Chondrocyte (in vitro differentiated cells): ENCODE measurements around the gene ARHGAP29. TPM values are rescaled to one million over a fixed set of nuclear protein-coding genes. Genes with fewer than 3 reads are reported as not detected.

Source experiments
- DNase-seq: peaks from one replicate; pipeline ENCODE4 v3.0.0; 2021; ENCODE audit warnings: mixed read lengths, low spot score
- H3K27ac Mint-ChIP-seq: one replicate; pipeline ENCODE4 v1.8.0; 2021; ENCODE audit warnings: mild to moderate bottlenecking, moderate library complexity, mixed read lengths; ENCODE audit not compliant: unreplicated experiment
- H3K27me3 Mint-ChIP-seq: 2 replicates; pipeline ENCODE4 v1.8.0; 2021; ENCODE audit warnings: low read depth, mixed read lengths
- H3K36me3 Mint-ChIP-seq: 2 replicates; pipeline ENCODE4 v1.8.0; 2021; ENCODE audit warnings: low read depth, mixed read lengths
- H3K4me1 Mint-ChIP-seq: 2 replicates; pipeline ENCODE4 v1.8.0; 2021; ENCODE audit warnings: low read depth, mild to moderate bottlenecking, mixed read lengths
- H3K4me3 Mint-ChIP-seq: one replicate; pipeline ENCODE4 v1.8.0; 2021; ENCODE audit warnings: mild to moderate bottlenecking, moderate library complexity, mixed read lengths; ENCODE audit not compliant: unreplicated experiment
- H3K9me3 Mint-ChIP-seq: 2 replicates; pipeline ENCODE4 v1.8.0; 2021; ENCODE audit warnings: low read depth, mixed read lengths
- total RNA-seq: library from RNA; stranded (reverse); gene quantifications from 3 replicates; pipeline ENCODE4 v1.2.1, GENCODE V29; 2021
- TF ChIP-seq, protein P1 (sequence below): fragments of 200-600 bp; sonication (generic); IDR thresholded peaks from 2 replicates; pipeline ENCODE4 v1.5.0; 2021; ENCODE audit warnings: antibody characterized with exemption, mild to moderate bottlenecking, moderate library complexity

ARHGAP29 gene
- total RNA-seq, 1 donor from 2014 or later = 44.7 TPM

DNA sequence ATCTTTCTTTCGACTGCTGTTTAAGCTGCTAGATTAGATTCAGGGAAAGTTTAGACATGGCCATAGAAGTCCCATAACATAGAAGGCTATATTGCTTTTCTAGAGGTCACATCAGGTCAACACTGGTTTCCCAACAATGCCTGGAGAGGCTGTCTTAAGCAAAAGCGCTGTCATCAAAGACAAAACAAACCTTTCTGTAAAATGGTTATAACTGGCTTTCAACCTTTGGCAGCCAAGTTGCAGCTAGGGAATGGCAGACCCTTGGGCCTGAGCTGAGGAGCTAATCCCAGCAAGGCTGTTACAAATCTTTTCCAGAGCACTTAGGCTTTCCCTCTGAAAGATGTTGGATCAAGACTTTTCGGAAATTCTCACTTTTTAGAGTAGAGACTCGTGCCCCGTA lies 105.3 kb downstream of the ARHGAP29 start:
- Mint-ChIP-seq H3K27ac (no peak overlapping the region), H3K27me3 (no peaks in the 10 kb centered on the region), H3K4me1 (peaks cover 21% of the 10 kb centered on the region)

DNA sequence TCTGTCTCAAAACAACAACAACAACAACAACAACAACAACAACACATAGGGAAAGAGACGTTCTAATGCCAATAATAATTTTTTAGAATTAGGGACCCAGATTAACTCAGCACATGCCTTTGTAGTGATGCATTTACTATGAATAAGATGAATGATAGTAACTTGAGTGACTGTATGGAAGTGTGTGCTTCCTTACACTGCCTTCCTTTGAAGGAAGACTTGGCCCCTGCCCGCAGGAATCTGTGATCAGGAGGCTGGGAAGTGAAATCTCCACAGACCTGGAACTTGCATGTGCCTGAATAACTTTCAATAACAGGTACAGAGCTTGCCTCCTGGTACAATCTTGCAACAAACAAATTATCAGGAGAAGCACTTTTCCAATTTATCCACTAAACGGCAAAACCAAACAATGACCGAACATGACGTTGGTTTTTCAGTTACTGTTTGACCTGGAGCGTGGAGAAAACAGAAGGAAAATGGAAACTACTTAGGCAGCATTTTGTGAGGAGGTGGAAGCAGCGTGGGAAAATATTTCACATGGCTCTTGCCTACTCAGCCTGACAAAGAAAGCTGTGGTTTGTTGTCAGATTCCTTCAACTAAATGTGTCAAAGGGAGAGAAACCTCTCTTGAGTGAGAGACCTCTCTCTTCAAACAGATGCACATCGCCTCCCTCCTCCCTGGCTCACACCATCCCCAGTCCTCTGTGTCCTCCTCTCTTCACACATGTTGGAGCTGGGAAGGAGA lies 106.4 kb downstream of the ARHGAP29 start:
- TF ChIP-seq, protein P1, sequence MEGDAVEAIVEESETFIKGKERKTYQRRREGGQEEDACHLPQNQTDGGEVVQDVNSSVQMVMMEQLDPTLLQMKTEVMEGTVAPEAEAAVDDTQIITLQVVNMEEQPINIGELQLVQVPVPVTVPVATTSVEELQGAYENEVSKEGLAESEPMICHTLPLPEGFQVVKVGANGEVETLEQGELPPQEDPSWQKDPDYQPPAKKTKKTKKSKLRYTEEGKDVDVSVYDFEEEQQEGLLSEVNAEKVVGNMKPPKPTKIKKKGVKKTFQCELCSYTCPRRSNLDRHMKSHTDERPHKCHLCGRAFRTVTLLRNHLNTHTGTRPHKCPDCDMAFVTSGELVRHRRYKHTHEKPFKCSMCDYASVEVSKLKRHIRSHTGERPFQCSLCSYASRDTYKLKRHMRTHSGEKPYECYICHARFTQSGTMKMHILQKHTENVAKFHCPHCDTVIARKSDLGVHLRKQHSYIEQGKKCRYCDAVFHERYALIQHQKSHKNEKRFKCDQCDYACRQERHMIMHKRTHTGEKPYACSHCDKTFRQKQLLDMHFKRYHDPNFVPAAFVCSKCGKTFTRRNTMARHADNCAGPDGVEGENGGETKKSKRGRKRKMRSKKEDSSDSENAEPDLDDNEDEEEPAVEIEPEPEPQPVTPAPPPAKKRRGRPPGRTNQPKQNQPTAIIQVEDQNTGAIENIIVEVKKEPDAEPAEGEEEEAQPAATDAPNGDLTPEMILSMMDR = no peak
- H3K36me3 Mint-ChIP-seq = peaks cover 3% of the 10 kb centered on the region
- H3K9me3 Mint-ChIP-seq = peaks cover 9% of the 10 kb centered on the region
- no peak overlapping the region for H3K4me3 Mint-ChIP-seq
- H3K27ac Mint-ChIP-seq = peak overlapping the region; percentile 94
- DNase-seq = no peak
- H3K27me3 Mint-ChIP-seq = no peaks in the 10 kb centered on the region
- H3K4me1 Mint-ChIP-seq = peaks cover 28% of the 10 kb centered on the region

More for the DNA sequence above, 105.3 kb downstream of the ARHGAP29 start:
- TF ChIP-seq, protein P1 = no peak
- peaks cover 7% of the 10 kb centered on the region for H3K36me3 Mint-ChIP-seq
- no peak for DNase-seq
- H3K4me3 Mint-ChIP-seq = no peak overlapping the region
- H3K9me3 Mint-ChIP-seq = peaks cover 12% of the 10 kb centered on the region

DNA sequence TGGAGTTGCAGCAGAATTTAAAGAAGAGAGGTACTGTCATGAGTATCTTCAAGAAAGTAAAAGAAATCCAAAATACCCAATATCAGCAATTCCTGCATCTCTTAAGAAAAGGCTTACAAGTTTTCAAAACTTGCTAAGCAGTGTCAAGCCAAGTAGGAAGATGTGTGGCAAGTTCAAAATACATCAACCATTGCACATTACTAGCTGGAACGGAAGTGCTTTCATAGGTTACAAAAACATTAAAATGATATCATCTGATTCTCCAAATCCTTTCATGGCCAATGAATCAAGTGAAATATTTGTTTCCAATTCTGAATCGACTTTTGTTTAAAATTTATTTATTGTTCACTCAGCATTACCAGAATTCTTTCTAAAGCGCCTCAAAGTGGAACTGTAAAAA lies 110.7 kb downstream of the ARHGAP29 start:
- no peaks in the 10 kb centered on the region for H3K9me3 Mint-ChIP-seq
- TF ChIP-seq, protein P1 = no peak
- H3K27me3 Mint-ChIP-seq = no peaks in the 10 kb centered on the region
- H3K4me1 Mint-ChIP-seq = peaks cover 29% of the 10 kb centered on the region
- no peak overlapping the region for H3K4me3 Mint-ChIP-seq
- no peaks in the 10 kb centered on the region for H3K36me3 Mint-ChIP-seq
- H3K27ac Mint-ChIP-seq = no peak overlapping the region
- DNase-seq = no peak

DNA sequence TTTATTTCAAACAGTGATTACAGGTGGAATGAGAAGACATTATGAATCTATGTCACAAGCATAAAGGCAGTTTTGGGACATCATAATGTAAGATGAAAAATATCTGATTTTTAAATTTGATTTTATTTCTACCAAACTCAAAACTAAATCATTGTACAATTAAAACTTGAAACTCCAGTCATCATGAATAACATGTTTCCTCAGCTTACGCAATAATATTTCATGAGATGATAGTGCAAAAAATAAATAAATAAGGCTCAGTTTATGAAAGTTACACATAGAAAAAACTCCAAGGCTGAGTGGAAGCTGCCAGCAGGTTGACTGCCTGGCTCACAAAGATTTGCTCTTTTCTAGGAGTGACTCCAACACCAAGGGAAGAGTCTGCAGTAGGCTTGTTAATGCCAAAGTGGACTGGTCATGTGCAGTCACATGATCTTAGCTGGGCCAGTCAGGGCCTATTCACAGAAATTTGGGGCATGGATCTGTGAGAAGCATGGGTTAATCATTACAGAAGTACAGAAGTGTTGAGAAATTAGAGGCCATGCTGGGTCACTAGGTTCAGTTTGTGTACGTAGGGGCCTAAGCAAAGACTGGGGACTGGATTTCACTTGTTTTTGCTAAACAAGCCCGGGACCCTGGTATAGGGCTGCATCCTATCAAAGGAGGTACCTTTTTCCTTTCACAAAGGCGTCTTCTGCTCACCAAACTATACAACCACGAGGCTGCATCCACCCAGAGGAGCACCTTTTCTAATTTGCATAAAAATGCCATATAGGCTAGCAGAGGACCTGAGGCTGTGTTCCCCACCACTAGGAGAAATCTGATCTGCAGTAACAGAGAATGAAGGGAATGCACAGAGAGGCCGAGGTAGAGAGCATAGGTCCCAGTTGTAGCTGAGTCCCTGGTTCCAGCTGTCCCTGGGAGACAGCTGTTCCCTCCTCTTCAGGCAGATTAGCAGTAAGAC lies 111.6 kb downstream of the ARHGAP29 start:
- H3K4me3 Mint-ChIP-seq = no peak overlapping the region
- DNase-seq = no peak
- no peaks in the 10 kb centered on the region for H3K9me3 Mint-ChIP-seq
- no peaks in the 10 kb centered on the region for H3K27me3 Mint-ChIP-seq
- TF ChIP-seq, protein P1 = no peak
- peaks cover 21% of the 10 kb centered on the region for H3K4me1 Mint-ChIP-seq
- H3K36me3 Mint-ChIP-seq = no peaks in the 10 kb centered on the region
- H3K27ac Mint-ChIP-seq = no peak overlapping the region

DNA sequence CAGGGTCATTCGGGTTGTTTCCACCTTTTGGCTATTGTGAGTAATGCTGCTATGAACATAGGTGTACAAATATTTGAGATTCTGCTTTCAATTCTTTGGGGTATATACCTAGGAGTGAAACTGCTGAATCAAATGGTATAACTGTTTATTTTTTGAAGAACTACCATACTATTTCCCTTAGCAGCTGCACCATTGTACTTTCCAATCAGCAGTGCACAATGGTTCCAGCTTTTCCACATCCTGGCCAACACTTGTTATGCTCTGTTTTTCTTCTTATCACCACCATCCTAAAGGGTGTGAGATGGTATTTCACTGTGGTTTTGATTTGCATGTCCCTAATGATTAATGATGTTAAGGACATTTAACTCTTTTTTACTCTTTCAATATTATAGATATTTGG lies 112.8 kb downstream of the ARHGAP29 start:
- no peak overlapping the region for H3K4me3 Mint-ChIP-seq
- no peaks in the 10 kb centered on the region for H3K27me3 Mint-ChIP-seq
- TF ChIP-seq, protein P1 = no peak
- no peak for DNase-seq
- no peaks in the 10 kb centered on the region for H3K9me3 Mint-ChIP-seq
- no peak overlapping the region for H3K27ac Mint-ChIP-seq
- H3K36me3 Mint-ChIP-seq = no peaks in the 10 kb centered on the region
- H3K4me1 Mint-ChIP-seq = peaks cover 25% of the 10 kb centered on the region
